HCT116 (cell line): ENCODE measurements around the gene GRID2IP.

Experiments
- RAD21 ChIP-seq: IDR thresholded peaks from 2 replicates; pipeline ENCODE4 v1.6.1; 2012; ENCODE audit warnings: low read depth, mild to moderate bottlenecking
- ZNF274 ChIP-seq: fragments of 200-500 bp; sonication (Bioruptor generic); IDR thresholded peaks from 2 replicates; pipeline ENCODE4 v1.6.1; 2014; ENCODE audit warnings: mild to moderate bottlenecking, low read depth, low read length, inconsistent platforms

DNA sequence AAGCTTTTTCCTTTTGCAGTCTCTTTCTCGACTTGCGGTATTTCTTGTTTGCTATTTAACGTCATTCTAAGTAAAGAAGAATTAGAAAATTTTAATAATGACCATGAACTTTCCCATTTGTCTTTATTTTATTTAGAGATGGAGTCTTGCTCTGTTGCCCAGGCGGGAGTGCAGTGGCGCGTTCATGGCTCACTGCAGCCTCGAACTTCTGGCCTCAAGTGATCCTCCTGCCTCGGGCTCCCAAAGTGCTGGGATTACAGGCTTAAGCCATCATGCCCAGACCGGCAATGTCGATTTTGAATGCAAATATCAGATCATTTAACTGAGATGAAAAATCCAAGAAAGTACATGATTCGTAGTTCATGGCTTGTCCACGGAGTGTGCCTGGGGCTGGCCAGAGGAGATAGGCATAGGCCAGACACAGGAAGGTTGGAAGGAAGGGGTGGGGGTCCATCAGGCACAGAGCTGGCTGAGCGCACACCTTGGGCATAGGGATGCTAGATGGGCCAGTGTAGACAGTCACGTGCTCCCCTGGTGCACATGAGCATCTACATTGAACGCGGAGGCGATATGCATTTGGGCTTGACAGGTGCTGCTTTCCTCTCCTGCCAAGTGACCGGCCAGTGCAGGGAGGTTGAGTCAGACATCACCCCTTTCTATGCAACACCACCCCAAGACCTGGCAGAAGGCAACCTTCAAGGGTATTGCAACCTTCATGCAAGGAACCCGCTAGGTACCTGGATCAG is 64.7 kb downstream of the GRID2IP start:
- TF ChIP-seq ZNF274 (no peak), RAD21 (no peak)
